AG04450 (cell line): ENCODE data around the gene SLIT3. TPM values are rescaled to one million over a fixed set of nuclear protein-coding genes. Genes with fewer than 3 reads are reported as not detected.

Experiments used
- CTCF ChIA-PET: fragments of 300-600, 350-600 bp; formaldehyde crosslinking; extraction: SDS; loops from one replicate; lab custom pipeline; 2022; ENCODE audit warnings: antibody characterized with exemption, inconsistent platforms; lab: Charles Lee
- POLR2A ChIA-PET: fragments of 350-600 bp; formaldehyde crosslinking; extraction: SDS; loops from one replicate; lab custom pipeline; 2021; ENCODE audit warnings: antibody characterized with exemption, inconsistent platforms; lab: Yijun Ruan, JAX
- DNase-seq: peaks from one replicate; pipeline ENCODE4 v3.0.0-alpha.2; 2011; ENCODE audit warnings: low read depth, low spot score
- H3K27ac ChIP-seq: one replicate; pipeline ENCODE4 v1.5.1; 2012; ENCODE audit warnings: low read depth, low read length, control low read depth
- H3K27me3 ChIP-seq: one replicate; pipeline ENCODE4 v1.6.0; 2012; ENCODE audit warnings: low read length; ENCODE audit not compliant: control insufficient read depth, insufficient read depth
- H3K4me3 ChIP-seq: 2 replicates; pipeline ENCODE4 v1.5.1; 2011; ENCODE audit warnings: mild to moderate bottlenecking, low read depth, low read length, control low read depth
- H3K9me3 ChIP-seq: 2 replicates; pipeline ENCODE4 v1.5.1; 2012; ENCODE audit warnings: low read length; ENCODE audit not compliant: control insufficient read depth, insufficient read depth
- polyA plus RNA-seq: library from polyadenylated mRNA; depleted of rRNA; stranded (reverse); fragments of >200 nt; gene quantifications from 2 replicates; pipeline ENCODE4 v1.2.3, GENCODE V29; 2011
- TF ChIP-seq, protein P1 (sequence below): IDR thresholded peaks from 2 replicates; pipeline ENCODE4 v1.5.1; 2011; ENCODE audit warnings: low read depth, low read length, control low read depth, inconsistent platforms

The SLIT3 gene
- polyA plus RNA-seq, 1 experiment = 0.26 TPM

- H3K27me3 ChIP-seq = peaks cover 3% of the 10 kb centered on the region
- H3K4me3 ChIP-seq = no peak overlapping the region
- DNase-seq = peak; percentile 33
- ChIA-PET CTCF (interaction anchor here (0.5 to 3.7 kb wide), 48 partner anchors 9 to 1249 kb away, joined by 3 to 93 read pairs (median 4); partner anchors contain the start of genes INSYN2B, SLIT3 and SPDL1), POLR2A (no interaction called here)
- H3K27ac ChIP-seq = no peak overlapping the region
- no peaks in the 10 kb centered on the region for H3K9me3 ChIP-seq
- TF ChIP-seq, protein P1, sequence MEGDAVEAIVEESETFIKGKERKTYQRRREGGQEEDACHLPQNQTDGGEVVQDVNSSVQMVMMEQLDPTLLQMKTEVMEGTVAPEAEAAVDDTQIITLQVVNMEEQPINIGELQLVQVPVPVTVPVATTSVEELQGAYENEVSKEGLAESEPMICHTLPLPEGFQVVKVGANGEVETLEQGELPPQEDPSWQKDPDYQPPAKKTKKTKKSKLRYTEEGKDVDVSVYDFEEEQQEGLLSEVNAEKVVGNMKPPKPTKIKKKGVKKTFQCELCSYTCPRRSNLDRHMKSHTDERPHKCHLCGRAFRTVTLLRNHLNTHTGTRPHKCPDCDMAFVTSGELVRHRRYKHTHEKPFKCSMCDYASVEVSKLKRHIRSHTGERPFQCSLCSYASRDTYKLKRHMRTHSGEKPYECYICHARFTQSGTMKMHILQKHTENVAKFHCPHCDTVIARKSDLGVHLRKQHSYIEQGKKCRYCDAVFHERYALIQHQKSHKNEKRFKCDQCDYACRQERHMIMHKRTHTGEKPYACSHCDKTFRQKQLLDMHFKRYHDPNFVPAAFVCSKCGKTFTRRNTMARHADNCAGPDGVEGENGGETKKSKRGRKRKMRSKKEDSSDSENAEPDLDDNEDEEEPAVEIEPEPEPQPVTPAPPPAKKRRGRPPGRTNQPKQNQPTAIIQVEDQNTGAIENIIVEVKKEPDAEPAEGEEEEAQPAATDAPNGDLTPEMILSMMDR = peak; percentile 92
These were observed 313.2 kb downstream of the SLIT3 start for GRCh38 chr5:168987543-168988300.

- no peak for DNase-seq
- Histone ChIP-seq H3K9me3 (no peaks in the 10 kb centered on the region), H3K4me3 (no peak overlapping the region), H3K27me3 (peaks cover 3% of the 10 kb centered on the region), H3K27ac (no peak overlapping the region)
- ChIA-PET POLR2A (no interaction called here), CTCF (interaction anchor here (1.1 kb wide), 1 partner anchor 251 kb away, joined by 3 read pairs; no protein-coding TSS in a partner anchor)
- TF ChIP-seq, protein P1 = no peak
These were observed 315.5 kb downstream of the SLIT3 start for GRCh38 chr5:168985454-168985853.

DNA sequence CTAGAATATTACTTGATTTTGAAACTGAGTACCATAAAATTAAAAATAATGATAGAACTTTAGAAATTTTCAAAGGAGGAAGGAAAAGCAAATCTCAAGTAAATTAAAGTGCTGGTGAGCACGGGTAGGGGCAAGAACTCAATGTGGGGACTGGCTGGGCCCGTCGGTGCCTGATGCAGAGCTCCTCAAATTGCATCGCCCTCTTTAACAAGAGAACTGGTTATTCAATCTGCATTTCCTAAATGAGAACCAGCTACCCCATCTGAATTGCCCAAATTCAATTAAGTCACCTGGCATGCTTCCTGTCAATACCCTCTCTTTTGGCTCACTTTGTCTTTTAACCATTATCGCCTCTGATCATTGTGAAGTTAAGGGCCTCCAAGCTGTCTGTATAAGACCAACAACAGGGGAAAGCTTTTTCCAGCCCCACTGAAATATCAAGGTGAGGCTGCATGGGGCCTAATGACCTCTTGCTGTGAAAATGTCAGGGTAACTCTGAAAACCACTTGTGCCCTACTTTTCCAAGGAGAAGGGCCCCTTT lies 316.7 kb downstream of the SLIT3 start:
- Histone ChIP-seq H3K27ac (no peak overlapping the region), H3K27me3 (peaks cover 3% of the 10 kb centered on the region), H3K4me3 (no peak overlapping the region), H3K9me3 (no peaks in the 10 kb centered on the region)
- CTCF ChIA-PET = interaction anchor here (0.9 to 1.0 kb wide), 2 partner anchors 55 to 564 kb away, joined by 3 to 4 read pairs; no protein-coding TSS in a partner anchor
- TF ChIP-seq, protein P1 = no peak
- POLR2A ChIA-PET = no interaction called here
- DNase-seq = no peak

DNA sequence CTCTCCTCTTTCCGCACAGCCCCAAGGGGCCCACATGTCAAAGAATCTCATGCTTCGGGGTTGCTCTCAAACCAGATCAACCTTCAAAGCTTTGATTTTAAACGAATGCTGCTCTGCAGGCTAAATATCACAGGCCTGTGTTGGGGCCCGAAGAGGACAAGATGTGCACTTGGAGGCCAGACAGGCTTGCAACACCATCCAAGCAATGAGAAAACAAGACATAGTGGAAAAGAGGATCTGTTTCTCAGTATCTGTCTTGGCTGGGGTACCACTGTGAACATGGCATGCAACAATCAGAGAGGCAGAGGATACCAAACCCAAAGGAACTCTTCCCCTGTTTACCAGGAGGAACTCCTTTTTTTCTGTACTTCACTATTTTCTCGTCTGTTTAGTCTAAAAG lies 321.8 kb downstream of the SLIT3 start:
- ChIA-PET CTCF (interaction anchor here (4.3 kb wide), 1 partner anchor 9 kb away, joined by 20 read pairs; no protein-coding TSS in a partner anchor), POLR2A (no interaction called here)
- TF ChIP-seq, protein P1 = no peak

GRCh38 chr5:168978500-168978899 lies 322.4 kb downstream of the SLIT3 start:
- DNase-seq = no peak
- CTCF ChIA-PET = interaction anchor here (4.3 kb wide), 1 partner anchor 9 kb away, joined by 20 read pairs; no protein-coding TSS in a partner anchor
- Histone ChIP-seq H3K27ac (no peak overlapping the region), H3K27me3 (no peaks in the 10 kb centered on the region), H3K9me3 (no peaks in the 10 kb centered on the region), H3K4me3 (no peak overlapping the region)
- POLR2A ChIA-PET = no interaction called here
- TF ChIP-seq, protein P1 = no peak

More for the DNA sequence above, 321.8 kb downstream of the SLIT3 start:
- Histone ChIP-seq H3K27me3 (no peaks in the 10 kb centered on the region), H3K27ac (no peak overlapping the region), H3K9me3 (no peaks in the 10 kb centered on the region), H3K4me3 (no peak overlapping the region)
- DNase-seq = no peak
